Stomach (tissue), 9 donors: ENCODE data around the gene IVD. TPM values are rescaled to one million over a fixed set of nuclear protein-coding genes. Genes with fewer than 3 reads are reported as not detected.

Experiments used
- DNase-seq, 2 donors: peaks; one replicate each; pipeline versions ENCODE4 v3.0.0 to v3.0.0-alpha.2; 2013 to 2019
- H3K27ac ChIP-seq, 5 donors: fragments of 200-600 bp in 4 of 5; sonication (generic) in 4 of 5; one replicate each; pipeline ENCODE4 v1.5.1; 2013 to 2019; ENCODE audit warnings: mild to moderate bottlenecking in 1 of 5, moderate library complexity in 1 of 5
- H3K27me3 ChIP-seq, 3 donors: fragments of 200-600 bp; sonication (generic); one replicate each; pipeline ENCODE4 v1.5.1; 2017 to 2019; ENCODE audit warnings: mixed run types in 1 of 3
- H3K36me3 ChIP-seq, 4 donors: fragments of 200-600 bp; sonication (generic); 1 replicate in 3 of 4; 2 replicates in 1 of 4; pipeline ENCODE4 v1.5.1; 2016 to 2019
- H3K4me1 ChIP-seq, 4 donors: fragments of 200-600 bp; sonication (generic); one replicate each; pipeline ENCODE4 v1.5.1; 2016 to 2019
- H3K4me3 ChIP-seq, 4 donors: fragments of 200-600 bp; sonication (generic) in 3 of 4; one replicate each; pipeline ENCODE4 v1.5.1; 2016 to 2019; ENCODE audit warnings: mild to moderate bottlenecking in 1 of 4
- H3K9me3 ChIP-seq, 4 donors: fragments of 200-600 bp; sonication (generic); one replicate each; pipeline ENCODE4 v1.5.1; 2016 to 2019
- CTCF ChIP-seq, 7 experiments: fragments of 450-650 bp in 4 of 7; fragments of 200-600 bp in 3 of 7; sonication (generic) in 3 of 7; IDR thresholded peaks; one replicate each; pipeline ENCODE4 v1.5.1; 2016 to 2019; ENCODE audit warnings: antibody characterized with exemption in 7 of 7, control low read depth in 2 of 7, mild to moderate bottlenecking in 1 of 7
- EP300 ChIP-seq: sonication (generic); formaldehyde crosslinking; IDR thresholded peaks from one replicate; pipeline ENCODE4 v1.6.1; 2017; ENCODE audit warnings: antibody characterized with exemption
- POLR2A ChIP-seq, 4 donors: fragments of 450-650 bp; IDR thresholded peaks; one replicate each; pipeline ENCODE4 v1.6.1; 2016; ENCODE audit warnings: antibody characterized with exemption in 4 of 4, control low read depth in 2 of 4, mild to moderate bottlenecking in 1 of 4, moderate library complexity in 1 of 4
- POLR2AphosphoS5 ChIP-seq, 3 donors: sonication (generic); formaldehyde crosslinking; IDR thresholded peaks; one replicate each; pipeline ENCODE4 v1.6.1; 2016; ENCODE audit warnings: antibody characterized with exemption in 3 of 3
- whole genome bisulfite sequencing, 5 donors: extraction: QIAGEN DNeasy Blood & Tissue Kit in 3 of 5; methylation state at CpG; one replicate each; pipeline versions ENCODE4 v1.1.5 to v1.1.7; 2013 to 2018; 5-methylcytosine and 5-hydroxymethylcytosine counted together
- intact Hi-C: fragments of 100-400 bp; cut with DNase I; formaldehyde crosslinking; loops from one replicate; pipeline ENCODE4 v1.15.1; 2023; ENCODE audit warnings: low total_unique reads
- polyA plus RNA-seq, 3 donors: library from polyadenylated mRNA; stranded (reverse); fragments of 200-250 nt; gene quantifications; one replicate each; pipeline ENCODE4 v1.2.3, GENCODE V29; 2013
- total RNA-seq, 5 donors: library from RNA; depleted of rRNA; stranded (reverse); fragments of >200 nt; gene quantifications; one replicate each; pipeline versions ENCODE4 v1.1.0 to v1.2.3, GENCODE V29; 2014 to 2016
- donor health status: healthy with polysubstance abuse.
- donor health status: Bipolar disorder and iron deficiency.
- donor health status: healthy.

Gene IVD
- total and polyA plus RNA-seq, 8 donors = 26.7 to 78.1 (median 45.3) TPM

GRCh38 chr15:40439960-40440742 is 34.6 kb downstream of the IVD start:
- Histone ChIP-seq H3K36me3 (no peaks in the 10 kb centered on the region), H3K27ac (peak overlapping the region; percentile 52 to 90 (median 61)), H3K4me3 (peak overlapping the region; percentile 81 to 96 (median 92)), H3K27me3 (peaks cover 0 to 44% (median 12%) of the 10 kb centered on the region in 3 donors), H3K9me3 (no peaks in the 10 kb centered on the region), H3K4me1 (peaks cover 63 to 86% (median 72%) of the 10 kb centered on the region in 4 donors)
- intact Hi-C loops = no loop called here
- no peak for TF ChIP-seq POLR2AphosphoS5 (IDR thresholded peaks at IDR 0.05)
- TF ChIP-seq EP300 = no peak
- 0 to 2% (median 1%) methylated on average over 31 to 35 of the region's 35 CpGs for WGBS, 5 donors
- peak; percentile 47 to 78 for DNase-seq

DNA sequence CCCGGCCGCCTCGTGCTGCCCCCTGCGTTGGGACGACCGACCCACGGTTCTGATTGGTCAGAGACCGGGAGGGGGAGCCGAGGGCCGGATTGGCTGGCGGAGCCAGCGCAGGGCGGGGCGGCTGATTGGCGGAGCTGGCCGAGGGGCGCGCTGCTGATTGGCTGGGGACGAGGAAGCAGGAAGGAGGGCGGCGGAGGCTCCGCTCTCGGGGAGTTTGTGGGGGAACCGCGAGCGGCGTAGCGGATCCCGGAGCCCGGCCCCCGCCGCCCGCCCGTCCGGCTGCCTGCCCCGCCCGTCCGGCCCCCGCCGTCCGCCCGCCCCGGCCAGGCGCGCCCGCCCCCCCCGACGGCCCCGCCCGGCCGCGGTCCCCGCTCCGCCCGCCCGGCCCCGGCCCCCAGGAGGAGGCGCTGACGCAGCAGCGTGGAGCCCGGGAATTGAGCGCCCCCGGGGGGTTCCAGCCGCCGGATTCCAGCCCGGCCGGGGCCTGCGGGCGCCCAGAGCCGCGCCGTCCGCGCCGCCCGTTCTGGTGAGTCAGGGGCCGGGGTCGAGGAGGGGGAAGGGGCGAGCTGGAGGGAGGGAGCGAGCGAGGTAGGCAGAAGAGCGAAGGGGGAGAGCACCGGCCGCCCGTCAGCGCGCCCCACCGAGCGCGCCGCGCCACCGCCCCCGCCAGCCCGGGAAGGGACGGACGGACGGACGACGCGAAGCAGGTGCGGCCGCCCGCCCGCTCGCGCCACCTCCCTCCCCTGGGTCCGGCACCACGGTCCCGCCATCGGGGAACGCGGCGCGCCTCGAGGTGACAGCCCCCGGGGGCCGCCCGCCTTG is 35.4 kb downstream of the IVD start, which contains the start of gene BAHD1:
TSS of gene BAHD1 (plus strand) at position 211 of the 822 bp plus-strand sequence. CDS start 17,512 bp downstream, outside the sequence.
- Histone ChIP-seq H3K27ac (peak within 1 kb of the TSS; percentile 77 to 90 (median 85)), H3K27me3 (peaks cover 0 to 36% (median 7%) of the 10 kb centered on the region in 3 donors), H3K4me1 (peaks cover 64 to 86% (median 74%) of the 10 kb centered on the region in 4 donors), H3K4me3 (peak within 1 kb of the TSS; percentile 81 to 96 (median 92)), H3K36me3 (no peaks in the 10 kb centered on the region), H3K9me3 (no peaks in the 10 kb centered on the region)
- DNase-seq = peak; percentile 96 to 99
- 0 to 1% (median 1%) methylated on average over 51 to 119 of the region's 119 CpGs for WGBS, 5 donors
- intact Hi-C loops = no loop called here
- no peak for TF ChIP-seq CTCF (IDR thresholded peaks at IDR 0.05)
- peak in 1 of 3 donors; percentile 60 for TF ChIP-seq POLR2AphosphoS5 (IDR thresholded peaks at IDR 0.05)
- TF ChIP-seq POLR2A (IDR thresholded peaks at IDR 0.05) = no peak
- no peak for TF ChIP-seq EP300

DNA sequence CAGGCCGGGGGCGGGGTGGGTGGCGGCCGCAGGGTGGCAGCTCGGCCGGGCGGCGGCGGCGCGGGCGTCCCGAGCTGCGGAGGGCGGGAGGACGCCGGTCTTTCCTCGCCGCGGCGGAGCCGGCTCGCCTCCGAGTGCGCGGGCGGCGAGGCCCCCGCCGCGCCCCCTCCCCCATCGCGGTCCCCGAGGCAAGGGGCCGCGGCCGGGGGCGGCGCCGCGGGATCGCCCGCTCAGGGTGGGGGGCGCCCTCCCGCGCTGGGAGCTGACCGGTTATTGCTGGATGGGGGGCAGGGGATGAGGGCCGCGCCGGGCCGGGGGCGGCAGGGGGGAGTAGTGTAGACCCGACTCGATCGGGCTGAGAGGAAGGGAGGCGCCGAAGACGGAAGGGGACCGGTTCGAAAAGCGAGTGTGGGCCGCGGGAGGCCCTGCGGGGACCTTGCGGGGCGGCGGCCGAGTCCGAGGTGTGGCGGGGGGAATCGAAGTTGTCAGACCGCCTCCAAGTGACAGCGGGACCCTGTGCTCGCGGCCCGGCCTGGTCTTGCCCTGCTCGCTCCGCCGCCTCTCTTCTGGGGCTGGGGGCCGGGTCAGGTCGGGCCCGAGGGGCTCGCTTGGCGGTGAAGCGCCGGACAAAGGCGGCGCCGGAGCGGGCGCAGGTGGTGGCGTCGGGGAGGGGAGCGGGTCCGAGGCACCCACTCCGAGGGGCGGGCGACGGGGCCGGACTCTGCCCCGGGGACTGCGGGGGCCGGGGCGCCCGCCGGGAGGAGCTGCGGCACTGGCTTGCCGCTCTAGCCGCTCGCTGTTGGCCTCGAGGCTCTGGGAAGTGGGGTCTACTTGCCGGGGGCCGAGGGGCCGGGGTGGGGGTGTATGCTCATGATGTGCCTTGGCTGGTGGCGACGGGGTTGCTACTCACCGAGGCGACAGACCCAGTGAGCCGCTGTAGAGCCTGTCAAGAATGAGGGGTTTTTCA is 36.3 kb downstream of the IVD start:
- H3K36me3 ChIP-seq = no peaks in the 10 kb centered on the region
- peak in 1 of 2 donors; percentile 78 for DNase-seq
- H3K4me3 ChIP-seq = peak overlapping the region; percentile 81 to 96 (median 92)
- H3K27ac ChIP-seq = peak overlapping the region; percentile 30 to 90 (median 77)
- H3K4me1 ChIP-seq = peaks cover 55 to 80% (median 71%) of the 10 kb centered on the region in 4 donors
- intact Hi-C loops = no loop called here
- peaks cover 0 to 27% (median 0%) of the 10 kb centered on the region in 3 donors for H3K27me3 ChIP-seq
- WGBS, 5 donors = 0 to 3% (median 1%) methylated on average over 15 to 119 of the region's 119 CpGs
- no peaks in the 10 kb centered on the region for H3K9me3 ChIP-seq
- TF ChIP-seq POLR2AphosphoS5 (IDR thresholded peaks at IDR 0.05) = no peak

DNA sequence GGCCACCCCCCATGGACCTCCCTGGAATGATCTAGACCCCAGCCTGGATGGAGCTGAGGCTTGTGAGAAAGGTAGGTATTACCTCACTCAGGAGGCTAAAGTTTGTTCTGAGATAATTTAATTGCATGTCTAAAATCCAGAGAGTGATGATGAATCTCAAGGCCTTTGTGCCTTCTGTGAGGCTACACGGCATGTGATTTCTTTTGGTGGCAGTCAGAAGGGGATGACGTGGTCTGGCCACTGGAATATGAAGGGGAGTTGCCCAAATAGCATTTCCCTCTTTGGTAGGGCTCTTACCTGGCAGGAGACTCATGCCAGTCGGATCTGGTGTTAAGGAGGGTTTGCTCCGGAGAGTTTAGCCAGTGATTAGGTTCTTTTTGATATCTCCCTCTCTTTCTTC is 37.7 kb downstream of the IVD start:
- Histone ChIP-seq H3K4me1 (peaks cover 54 to 70% (median 62%) of the 10 kb centered on the region in 4 donors), H3K4me3 (no peak overlapping the region), H3K27ac (no peak overlapping the region), H3K27me3 (peaks cover 0 to 13% (median 0%) of the 10 kb centered on the region in 3 donors), H3K9me3 (no peaks in the 10 kb centered on the region), H3K36me3 (no peaks in the 10 kb centered on the region)
- no peak for DNase-seq
- no peak for TF ChIP-seq POLR2AphosphoS5 (IDR thresholded peaks at IDR 0.05)
- no peak for TF ChIP-seq POLR2A (IDR thresholded peaks at IDR 0.05)
- no peak for TF ChIP-seq CTCF (IDR thresholded peaks at IDR 0.05)
- TF ChIP-seq EP300 = no peak
- WGBS, 5 donors = 60 to 79% (median 65%) methylated on average over 4 of the region's 4 CpGs
- intact Hi-C loops = no loop called here
